OCI-LY1 (cell line): ENCODE data around the gene PLEKHH3.

Experiments used
- CTCF ChIP-seq: fragments of 200-600 bp; sonication (generic), shearing (Covaris generic); IDR thresholded peaks from 2 replicates; pipeline ENCODE4 v1.5.1; 2017; ENCODE audit warnings: mild to moderate bottlenecking, antibody characterized with exemption, low read length, moderate library complexity, mixed read lengths
- EZH2 ChIP-seq: fragments of 200-600 bp; sonication (generic), shearing (Covaris generic); IDR thresholded peaks from 2 replicates; pipeline ENCODE4 v1.8.0; 2017; ENCODE audit warnings: borderline replicate concordance, mixed run types, mild to moderate bottlenecking, antibody characterized with exemption, low read length, moderate library complexity, mixed read lengths

DNA sequence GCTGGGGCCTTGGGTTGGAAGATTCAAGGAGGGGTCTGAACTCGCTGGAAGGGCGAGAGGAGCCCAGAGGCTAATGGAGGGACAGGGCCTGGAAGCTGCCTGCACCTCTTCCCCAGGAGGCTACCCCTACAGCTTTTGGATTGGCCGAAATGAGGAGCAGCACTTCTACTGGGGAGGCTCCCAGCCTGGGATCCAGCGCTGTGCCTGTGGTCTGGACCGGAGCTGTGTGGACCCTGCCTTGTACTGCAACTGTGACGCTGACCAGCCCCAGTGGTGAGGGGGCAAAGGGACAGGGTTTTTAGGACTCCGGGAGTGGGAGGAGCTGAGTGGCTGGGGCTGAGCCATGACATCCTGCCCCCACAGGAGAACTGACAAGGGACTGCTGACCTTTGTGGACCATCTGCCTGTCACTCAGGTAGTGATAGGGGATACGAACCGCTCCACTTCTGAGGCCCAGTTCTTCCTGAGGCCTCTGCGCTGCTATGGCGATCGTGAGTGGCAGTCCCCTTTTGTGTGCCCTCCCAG lies 14.3 kb upstream of the PLEKHH3 start:
- TF ChIP-seq CTCF (no peak), EZH2 (no peak)
